ENCODE data around the gene PPM1M.

PPM1M gene

GRCh38 chr3:52278510-52279069, 33.0 kb downstream of the PPM1M start, which contains the start of gene WDR82:
TSS of gene WDR82 (minus strand) at chr3:52278649. CDS start at chr3:52278361, 288 bp downstream.
- peaks cover 16% of the 10 kb centered on the region in 2 experiments for H3K4me1 ChIP-seq (ENCODE audit: control insufficient read depth in 1 of 2, insufficient read depth in 2 of 2, low read length in 2 of 2)
- H3K9me3 ChIP-seq (ENCODE audit: insufficient read depth, low read depth, low read length): no peaks in the 10 kb centered on the region
- peak within 1 kb of the TSS; percentile 45 for H2BK12ac ChIP-seq (ENCODE audit: low read length)
- H4K8ac ChIP-seq (ENCODE audit: low read depth, low read length): peak within 1 kb of the TSS; percentile 99
- H2BK5ac ChIP-seq (ENCODE audit: low read depth, low read length, poor library complexity): peak within 1 kb of the TSS; percentile 95
- no CpG with 5 or more reads among the region's 58 CpGs for WGBS (ENCODE audit: extremely low coverage, insufficient coverage, insufficient read length)
- peak within 1 kb of the TSS; percentile 97 for H4K91ac ChIP-seq (ENCODE audit: low read depth, low read length)
- no peak within 1 kb of the TSS for H3K23ac ChIP-seq (ENCODE audit: low read length)
- H2AFZ ChIP-seq (ENCODE audit: insufficient read depth, low read length, poor library complexity): peak within 1 kb of the TSS; percentile 98
- peak within 1 kb of the TSS; percentile 99 for H3K18ac ChIP-seq (ENCODE audit: low read length)
- H3K4ac ChIP-seq (ENCODE audit: low read depth, low read length): peak within 1 kb of the TSS; percentile 98
- peak within 1 kb of the TSS; percentile 97 for H3K14ac ChIP-seq (ENCODE audit: low read length)
- peak within 1 kb of the TSS; percentile 94 for H3K4me2 ChIP-seq (ENCODE audit: low read length)
- H3K79me2 ChIP-seq (ENCODE audit: control insufficient read depth, insufficient read depth, low read length, poor library complexity): peaks cover 29% of the 10 kb centered on the region
- H2BK120ac ChIP-seq (ENCODE audit: insufficient read depth, low read length, poor library complexity): peak within 1 kb of the TSS; percentile 94
- peak within 1 kb of the TSS; percentile 99 for H4K12ac ChIP-seq (ENCODE audit: low read depth, low read length)
- H3K9ac ChIP-seq (ENCODE audit: low read length): peak within 1 kb of the TSS; percentile 94
- H2AK5ac ChIP-seq (ENCODE audit: low read length): peak within 1 kb of the TSS; percentile 88
- H3K27me3 ChIP-seq (ENCODE audit: insufficient read depth, low read length): no peaks in the 10 kb centered on the region
- peak within 1 kb of the TSS; percentile 96 for H3K27ac ChIP-seq (ENCODE audit: low read depth, low read length)
- peaks cover 18% of the 10 kb centered on the region for H3K79me1 ChIP-seq (ENCODE audit: low read length)
- peak within 1 kb of the TSS; percentile 88 for H3K4me3 ChIP-seq (ENCODE audit: low read depth, low read length)
- H3K36me3 ChIP-seq (ENCODE audit: control insufficient read depth in 1 of 2, insufficient read depth in 2 of 2, low read length in 2 of 2): no peaks in the 10 kb centered on the region
- peak; percentile 92 to 95 for DNase-seq

DNA sequence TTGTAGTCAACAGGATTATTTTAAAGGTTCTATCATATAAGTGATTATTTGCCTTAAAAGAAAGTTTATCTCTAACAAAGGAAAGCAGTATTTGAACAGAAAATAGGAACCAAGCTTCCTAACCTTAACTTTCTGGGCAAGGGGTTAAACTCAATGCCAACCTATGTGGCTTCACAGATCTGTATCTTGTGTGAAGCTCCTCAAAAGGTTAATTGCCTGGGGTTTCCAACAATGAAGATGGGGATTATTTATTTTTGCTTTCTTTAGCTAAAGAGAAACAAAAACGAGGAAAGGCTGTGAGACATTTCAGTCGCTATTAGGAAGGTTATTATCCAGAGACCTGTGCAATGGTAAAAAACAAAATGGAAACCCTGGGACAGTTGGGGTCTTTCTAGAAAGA, 34.0 kb downstream of the PPM1M start:
- H2BK120ac ChIP-seq (ENCODE audit: insufficient read depth, low read length, poor library complexity): no peak overlapping the region
- peaks cover 15 to 16% of the 10 kb centered on the region in 2 experiments for H3K4me1 ChIP-seq (ENCODE audit: control insufficient read depth in 1 of 2, insufficient read depth in 2 of 2, low read length in 2 of 2)
- H3K9ac ChIP-seq (ENCODE audit: low read length): no peak overlapping the region
- H3K23ac ChIP-seq (ENCODE audit: low read length): no peak overlapping the region
- no peak overlapping the region for H3K18ac ChIP-seq (ENCODE audit: low read length)
- WGBS (ENCODE audit: extremely low coverage, insufficient coverage, insufficient read length): no CpG with 5 or more reads among the region's 2 CpGs
- H4K8ac ChIP-seq (ENCODE audit: low read depth, low read length): no peak overlapping the region
- no peak overlapping the region for H2AFZ ChIP-seq (ENCODE audit: insufficient read depth, low read length, poor library complexity)
- H3K27ac ChIP-seq (ENCODE audit: low read depth, low read length): peak overlapping the region; percentile 81
- H3K4me3 ChIP-seq (ENCODE audit: low read depth, low read length): no peak overlapping the region
- H3K4ac ChIP-seq (ENCODE audit: low read depth, low read length): no peak overlapping the region
- H2BK5ac ChIP-seq (ENCODE audit: low read depth, low read length, poor library complexity): no peak overlapping the region
- no peak overlapping the region for H4K12ac ChIP-seq (ENCODE audit: low read depth, low read length)
- H4K91ac ChIP-seq (ENCODE audit: low read depth, low read length): no peak overlapping the region
- no peak overlapping the region for H3K14ac ChIP-seq (ENCODE audit: low read length)
- H3K4me2 ChIP-seq (ENCODE audit: low read length): no peak overlapping the region
- no peaks in the 10 kb centered on the region for H3K36me3 ChIP-seq (ENCODE audit: control insufficient read depth in 1 of 2, insufficient read depth in 2 of 2, low read length in 2 of 2)
- no peak overlapping the region for H2AK5ac ChIP-seq (ENCODE audit: low read length)
- H2BK12ac ChIP-seq (ENCODE audit: low read length): no peak overlapping the region
- H3K79me1 ChIP-seq (ENCODE audit: low read length): peaks cover 18% of the 10 kb centered on the region
- no peaks in the 10 kb centered on the region for H3K27me3 ChIP-seq (ENCODE audit: insufficient read depth, low read length)
- no peaks in the 10 kb centered on the region for H3K9me3 ChIP-seq (ENCODE audit: insufficient read depth, low read depth, low read length)
- no peak for DNase-seq
- H3K79me2 ChIP-seq (ENCODE audit: control insufficient read depth, insufficient read depth, low read length, poor library complexity): peaks cover 24% of the 10 kb centered on the region

DNA sequence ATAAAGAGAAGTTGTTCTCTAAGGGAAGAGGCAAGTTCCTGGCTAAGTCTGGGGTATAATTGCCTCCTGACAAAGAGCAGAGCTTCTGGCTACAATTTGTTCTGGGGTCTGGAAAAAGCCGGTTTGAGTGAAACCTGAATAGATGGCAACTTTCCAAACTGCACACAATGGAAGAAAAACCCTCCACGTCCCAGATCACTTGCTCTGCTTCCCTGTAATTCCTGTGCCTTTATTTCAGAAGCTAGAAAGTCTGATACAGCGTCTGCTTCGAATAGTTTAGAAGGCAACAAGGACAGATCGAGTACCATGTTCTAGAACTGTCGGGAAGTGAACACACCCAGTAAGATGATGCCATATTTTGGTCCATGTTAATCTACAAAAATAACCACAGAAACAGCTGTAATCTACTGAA, 34.5 kb downstream of the PPM1M start:
- Histone ChIP-seq H3K4ac (ENCODE audit: low read depth, low read length) (no peak overlapping the region), H3K4me1 (ENCODE audit: control insufficient read depth in 1 of 2, insufficient read depth in 2 of 2, low read length in 2 of 2) (peaks cover 15 to 16% of the 10 kb centered on the region in 2 experiments), H2BK12ac (ENCODE audit: low read length) (no peak overlapping the region), H3K18ac (ENCODE audit: low read length) (no peak overlapping the region), H2AK5ac (ENCODE audit: low read length) (no peak overlapping the region), H3K79me1 (ENCODE audit: low read length) (peaks cover 18% of the 10 kb centered on the region), H3K9me3 (ENCODE audit: insufficient read depth, low read depth, low read length) (no peaks in the 10 kb centered on the region), H3K36me3 (ENCODE audit: control insufficient read depth in 1 of 2, insufficient read depth in 2 of 2, low read length in 2 of 2) (no peaks in the 10 kb centered on the region), H3K14ac (ENCODE audit: low read length) (no peak overlapping the region), H3K4me3 (ENCODE audit: low read depth, low read length) (no peak overlapping the region), H3K9ac (ENCODE audit: low read length) (no peak overlapping the region), H3K79me2 (ENCODE audit: control insufficient read depth, insufficient read depth, low read length, poor library complexity) (peaks cover 24% of the 10 kb centered on the region), H4K8ac (ENCODE audit: low read depth, low read length) (no peak overlapping the region), H4K91ac (ENCODE audit: low read depth, low read length) (no peak overlapping the region), H3K27ac (ENCODE audit: low read depth, low read length) (peak overlapping the region; percentile 81), H2AFZ (ENCODE audit: insufficient read depth, low read length, poor library complexity) (no peak overlapping the region), H4K12ac (ENCODE audit: low read depth, low read length) (no peak overlapping the region), H3K27me3 (ENCODE audit: insufficient read depth, low read length) (no peaks in the 10 kb centered on the region), H3K4me2 (ENCODE audit: low read length) (no peak overlapping the region), H2BK5ac (ENCODE audit: low read depth, low read length, poor library complexity) (no peak overlapping the region), H2BK120ac (ENCODE audit: insufficient read depth, low read length, poor library complexity) (no peak overlapping the region), H3K23ac (ENCODE audit: low read length) (no peak overlapping the region)
- DNase-seq: no peak
- no CpG with 5 or more reads among the region's 6 CpGs for WGBS (ENCODE audit: extremely low coverage, insufficient coverage, insufficient read length)

DNA sequence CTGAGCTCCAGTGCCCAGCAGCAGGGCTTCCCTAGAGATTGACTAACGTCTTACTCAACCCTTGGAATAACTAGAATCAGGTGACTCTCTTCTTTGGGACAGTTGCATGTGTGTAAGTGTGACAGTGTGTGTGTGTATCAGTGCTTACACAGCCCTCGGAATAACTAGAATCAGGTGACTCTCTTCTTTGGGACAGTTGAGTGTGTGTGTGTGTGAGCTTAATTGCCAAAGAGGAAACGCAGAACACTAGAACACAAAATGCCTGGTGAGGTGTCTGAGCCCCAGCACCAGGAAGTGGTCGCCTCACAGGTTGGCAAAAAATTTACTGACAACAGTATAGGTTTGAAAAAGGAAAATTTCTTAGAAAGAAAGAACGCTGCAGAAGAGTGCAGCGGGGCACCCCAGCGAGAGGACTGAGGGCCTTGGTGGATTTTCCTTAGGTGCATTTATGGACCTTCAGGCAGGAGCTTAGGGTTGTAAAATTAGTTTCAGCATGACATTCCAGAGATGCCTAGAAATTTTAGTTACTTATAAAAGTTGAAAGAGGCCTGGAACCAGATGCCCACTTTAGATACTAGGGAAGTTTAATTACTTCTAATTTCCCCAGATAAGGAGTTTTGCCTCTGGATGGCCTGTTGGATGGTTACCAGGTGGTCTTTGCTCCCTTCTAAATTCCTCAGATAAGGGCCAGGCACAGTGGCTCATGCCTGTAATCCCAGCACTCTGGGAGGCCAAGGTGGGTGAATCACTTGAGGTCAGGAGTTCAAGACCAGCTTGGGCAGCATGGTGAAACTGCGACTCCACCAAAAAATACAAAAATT, 36.6 kb downstream of the PPM1M start:
- Histone ChIP-seq H3K27me3 (ENCODE audit: insufficient read depth, low read length) (no peaks in the 10 kb centered on the region), H3K4me2 (ENCODE audit: low read length) (peak overlapping the region; percentile 16), H3K4me3 (ENCODE audit: low read depth, low read length) (no peak overlapping the region), H4K8ac (ENCODE audit: low read depth, low read length) (no peak overlapping the region), H2BK120ac (ENCODE audit: insufficient read depth, low read length, poor library complexity) (no peak overlapping the region), H4K91ac (ENCODE audit: low read depth, low read length) (no peak overlapping the region), H3K14ac (ENCODE audit: low read length) (no peak overlapping the region), H3K79me1 (ENCODE audit: low read length) (peaks cover 18% of the 10 kb centered on the region), H2AK5ac (ENCODE audit: low read length) (no peak overlapping the region), H3K27ac (ENCODE audit: low read depth, low read length) (peak overlapping the region; percentile 15), H2BK12ac (ENCODE audit: low read length) (no peak overlapping the region), H3K9ac (ENCODE audit: low read length) (no peak overlapping the region), H3K4ac (ENCODE audit: low read depth, low read length) (no peak overlapping the region), H3K36me3 (ENCODE audit: control insufficient read depth in 1 of 2, insufficient read depth in 2 of 2, low read length in 2 of 2) (no peaks in the 10 kb centered on the region), H3K79me2 (ENCODE audit: control insufficient read depth, insufficient read depth, low read length, poor library complexity) (peaks cover 13% of the 10 kb centered on the region), H3K9me3 (ENCODE audit: insufficient read depth, low read depth, low read length) (no peaks in the 10 kb centered on the region), H3K18ac (ENCODE audit: low read length) (no peak overlapping the region), H4K12ac (ENCODE audit: low read depth, low read length) (no peak overlapping the region), H3K4me1 (ENCODE audit: control insufficient read depth in 1 of 2, insufficient read depth in 2 of 2, low read length in 2 of 2) (peaks cover 12 to 16% of the 10 kb centered on the region in 2 experiments), H3K23ac (ENCODE audit: low read length) (no peak overlapping the region), H2AFZ (ENCODE audit: insufficient read depth, low read length, poor library complexity) (no peak overlapping the region), H2BK5ac (ENCODE audit: low read depth, low read length, poor library complexity) (no peak overlapping the region)
- WGBS (ENCODE audit: extremely low coverage, insufficient coverage, insufficient read length): no CpG with 5 or more reads among the region's 8 CpGs
- DNase-seq: no peak
